SU-DHL-6 (cell line): ENCODE results near the gene WFDC12.

Experiments used
- CTCF ChIP-seq: fragments of 200-600 bp; sonication (generic); IDR thresholded peaks from one replicate; pipeline ENCODE4 v1.5.1; 2017; ENCODE audit warnings: antibody characterized with exemption, mild to moderate bottlenecking, low read length, moderate library complexity; ENCODE audit not compliant: insufficient read depth, poor library complexity, severe bottlenecking
- EZH2phosphoT487 ChIP-seq: fragments of 200-600 bp; sonication (generic), shearing (Covaris generic); conservative IDR thresholded peaks from 2 replicates; pipeline ENCODE4 v1.6.1; 2018; ENCODE audit warnings: mild to moderate bottlenecking, antibody characterized with exemption, low read length, moderate library complexity, mixed read lengths

DNA sequence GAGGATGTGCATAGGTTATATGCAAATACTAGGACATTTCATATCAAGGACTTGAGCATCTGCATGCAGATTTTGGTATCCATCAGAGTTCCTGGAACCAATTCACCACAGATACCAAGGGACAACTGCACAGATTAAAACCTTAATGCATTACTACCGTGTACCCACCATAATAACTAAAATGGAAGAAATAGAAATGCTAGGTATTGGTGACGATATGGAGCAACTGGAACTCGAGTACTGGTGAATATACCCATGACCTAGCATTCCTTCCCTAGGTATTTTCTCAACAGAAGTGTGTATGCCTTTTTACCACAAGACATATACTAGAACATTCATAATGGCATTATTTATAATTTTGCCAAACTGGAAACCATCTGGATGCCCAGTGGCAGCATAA is 41.8 kb downstream of the WFDC12 start:
- TF ChIP-seq CTCF (no peak), EZH2phosphoT487 (no peak)
